Measurements from ENCODE around the gene KLHL21.
"Not testable (repeated sequence)": the region's sequence is repeated elsewhere in the genome, so short reads cannot be mapped to it uniquely, and the experiment has no call there.

Gene KLHL21

DNA sequence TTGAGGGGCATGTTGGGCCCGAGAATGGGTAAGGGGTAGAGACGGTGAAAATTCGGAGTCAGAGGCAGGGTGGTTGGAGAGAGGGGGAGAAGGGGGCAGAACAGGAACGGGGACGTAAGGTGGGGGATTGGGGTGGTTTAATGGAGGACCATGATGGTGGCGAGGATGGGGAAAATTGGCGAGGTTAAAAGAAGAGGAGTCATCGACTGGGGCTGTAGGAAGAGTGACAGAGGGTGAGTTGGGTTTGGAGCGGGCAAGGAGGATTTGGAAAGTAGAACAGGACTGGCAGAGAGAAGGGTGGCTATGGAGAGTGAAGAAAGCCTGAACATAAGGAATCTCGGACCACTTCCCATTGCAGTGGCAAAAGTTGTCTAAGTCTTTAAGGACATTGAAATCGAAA is 33.6 kb downstream of the KLHL21 start:
- Histone ChIP-seq H3K79me2 (ENCODE audit: control insufficient read depth, insufficient read depth, low read length, unreplicated experiment) (no peaks in the 10 kb centered on the region), H3K27ac (ENCODE audit: low read depth, low read length) (no peak overlapping the region), H2AFZ (ENCODE audit: low read length, unreplicated experiment) (no peak overlapping the region), H3K4me3 (ENCODE audit: low read depth, low read length) (no peak overlapping the region), H3K4me1 (ENCODE audit: control insufficient read depth, insufficient read depth, low read length, unreplicated experiment) (no peaks in the 10 kb centered on the region), H3K36me3 (ENCODE audit: insufficient read depth, low read length) (no peaks in the 10 kb centered on the region), H3K27me3 (ENCODE audit: insufficient read depth, low read length) (peaks cover 23% of the 10 kb centered on the region; the same call in 1 of the 2 replicates)

DNA sequence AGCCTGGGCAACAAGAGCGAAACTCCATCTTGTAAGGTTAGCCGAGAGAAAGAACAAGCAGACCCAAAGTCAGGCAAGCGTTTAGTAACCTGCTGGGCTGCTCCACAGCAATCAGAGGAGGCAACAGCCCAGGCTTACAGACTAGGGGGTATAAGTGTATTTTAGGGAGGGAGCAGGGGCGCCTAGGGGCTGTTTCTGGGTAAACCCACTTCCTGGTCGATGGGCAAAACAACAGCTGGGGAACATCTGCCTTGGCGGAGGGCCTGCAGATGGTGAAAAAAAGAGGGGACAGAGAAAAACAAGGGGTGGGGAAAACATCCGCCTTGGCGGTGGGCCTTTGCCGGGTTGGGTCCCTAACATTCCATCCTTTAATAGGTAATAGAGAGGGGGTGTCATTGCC is 42.4 kb downstream of the KLHL21 start:
- no peaks in the 10 kb centered on the region for H3K36me3 ChIP-seq (ENCODE audit: insufficient read depth, low read length)
- no peak overlapping the region for H3K4me3 ChIP-seq (ENCODE audit: low read depth, low read length)
- H3K27me3 ChIP-seq (ENCODE audit: insufficient read depth, low read length), result peaks cover 31% of the 10 kb centered on the region
- no peaks in the 10 kb centered on the region for H3K79me2 ChIP-seq (ENCODE audit: control insufficient read depth, insufficient read depth, low read length, unreplicated experiment)
- no peak overlapping the region for H3K27ac ChIP-seq (ENCODE audit: low read depth, low read length)
- no peak overlapping the region for H2AFZ ChIP-seq (ENCODE audit: low read length, unreplicated experiment)
- peaks cover under 1% of the 10 kb centered on the region for H3K4me1 ChIP-seq (ENCODE audit: control insufficient read depth, insufficient read depth, low read length, unreplicated experiment)

DNA sequence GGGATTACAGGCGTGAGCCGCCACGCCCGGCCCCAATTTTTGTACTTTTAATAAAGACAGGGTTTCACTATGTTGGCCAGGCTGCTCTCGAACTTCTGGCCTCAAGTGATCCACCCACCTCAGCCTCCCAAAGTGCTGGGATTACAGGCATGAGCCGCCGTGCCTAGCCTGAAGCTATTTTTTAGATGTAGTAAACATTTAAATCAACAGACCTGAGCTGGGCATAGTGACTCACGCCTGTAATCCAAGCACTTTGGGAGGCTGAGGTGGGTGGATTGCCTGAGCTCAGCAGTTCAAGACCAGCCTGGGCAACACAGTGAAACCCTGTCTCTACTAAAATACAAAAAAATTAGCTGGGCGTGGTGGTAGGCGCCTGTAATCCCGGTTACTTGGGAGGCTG is 43.5 kb downstream of the KLHL21 start:
- peaks cover 20% of the 10 kb centered on the region for H3K27me3 ChIP-seq (ENCODE audit: insufficient read depth, low read length)
- H3K79me2 ChIP-seq (ENCODE audit: control insufficient read depth, insufficient read depth, low read length, unreplicated experiment); H3K4me1 ChIP-seq (ENCODE audit: control insufficient read depth, insufficient read depth, low read length, unreplicated experiment); H2AFZ ChIP-seq (ENCODE audit: low read length, unreplicated experiment); H3K27ac ChIP-seq (ENCODE audit: low read depth, low read length); H3K36me3 ChIP-seq (ENCODE audit: insufficient read depth, low read length); H3K4me3 ChIP-seq (ENCODE audit: low read depth, low read length): not testable (repeated sequence)

DNA sequence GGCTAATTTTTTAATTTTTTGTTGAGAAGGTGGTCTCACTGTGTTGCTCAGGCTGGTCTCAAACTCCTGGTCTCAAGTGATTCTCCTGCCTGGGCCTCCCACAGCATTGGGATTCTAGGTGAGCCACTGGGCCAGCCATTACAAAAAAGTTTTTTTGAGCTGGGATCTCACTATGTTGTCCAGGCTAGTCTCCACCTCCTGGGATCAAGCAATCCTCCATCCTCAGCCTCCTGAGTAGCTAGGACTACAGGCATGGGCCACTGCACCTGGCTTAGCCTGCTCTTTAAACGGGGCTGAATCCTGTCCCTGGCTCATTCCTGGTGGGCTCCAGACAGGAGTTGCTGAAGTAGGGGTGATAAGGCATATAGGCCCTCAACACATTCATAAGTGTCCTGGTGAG is 45.1 kb downstream of the KLHL21 start:
- Histone ChIP-seq H2AFZ (ENCODE audit: low read length, unreplicated experiment) (no peak overlapping the region), H3K27me3 (ENCODE audit: insufficient read depth, low read length) (peaks cover 4% of the 10 kb centered on the region), H3K36me3 (ENCODE audit: insufficient read depth, low read length) (no peaks in the 10 kb centered on the region), H3K79me2 (ENCODE audit: control insufficient read depth, insufficient read depth, low read length, unreplicated experiment) (peaks cover 17% of the 10 kb centered on the region), H3K4me3 (ENCODE audit: low read depth, low read length) (no peak overlapping the region), H3K27ac (ENCODE audit: low read depth, low read length) (no peak overlapping the region), H3K4me1 (ENCODE audit: control insufficient read depth, insufficient read depth, low read length, unreplicated experiment) (peaks cover 10% of the 10 kb centered on the region)

DNA sequence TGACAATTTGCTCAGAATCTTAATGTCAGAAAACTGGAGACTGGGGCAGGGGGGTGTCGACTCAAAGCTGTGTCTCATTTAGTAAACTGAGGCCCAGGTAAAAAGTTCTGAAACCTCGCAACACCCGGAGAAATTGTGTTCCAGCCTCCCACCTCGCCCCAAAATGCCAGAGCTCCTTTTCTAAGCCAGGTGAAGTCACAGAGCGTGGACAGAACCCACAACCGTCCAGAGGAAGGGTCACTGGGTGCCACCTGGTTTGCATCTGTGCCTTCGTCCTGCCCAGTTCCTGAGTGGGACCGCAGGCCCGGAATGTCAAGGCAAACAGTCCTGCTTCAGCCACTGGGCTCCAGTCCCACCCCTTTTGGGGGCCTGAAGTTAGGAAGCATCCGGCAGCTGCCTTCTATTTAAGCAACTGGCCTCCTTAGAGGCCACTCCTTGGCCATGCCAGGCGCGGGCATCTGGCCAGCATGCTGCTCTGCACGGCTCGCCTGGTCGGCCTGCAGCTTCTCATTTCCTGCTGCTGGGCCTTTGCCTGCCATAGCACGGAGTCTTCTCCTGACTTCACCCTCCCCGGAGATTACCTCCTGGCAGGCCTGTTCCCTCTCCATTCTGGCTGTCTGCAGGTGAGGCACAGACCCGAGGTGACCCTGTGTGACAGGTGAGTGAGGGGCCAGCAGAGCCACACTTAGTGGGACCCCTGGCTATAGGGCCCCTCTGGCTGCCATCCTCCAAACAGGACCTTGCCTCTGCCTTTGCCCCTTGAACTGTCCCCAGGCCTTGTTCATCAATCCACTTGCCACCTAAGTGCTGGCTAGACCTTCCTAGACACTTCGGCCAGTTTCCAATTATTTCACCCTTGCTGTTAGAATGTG is 47.5 kb downstream of the KLHL21 start, which contains the start of gene TAS1R1:
TSS of gene TAS1R1 (plus strand) at position 401 of the 872 bp plus-strand sequence. CDS start at position 468, 67 bp downstream.
- Histone ChIP-seq H3K79me2 (ENCODE audit: control insufficient read depth, insufficient read depth, low read length, unreplicated experiment) (peaks cover 24% of the 10 kb centered on the region), H3K27ac (ENCODE audit: low read depth, low read length) (no peak within 1 kb of the TSS), H3K27me3 (ENCODE audit: insufficient read depth, low read length) (no peaks in the 10 kb centered on the region), H3K4me3 (ENCODE audit: low read depth, low read length) (peak within 1 kb of the TSS; percentile 93), H3K4me1 (ENCODE audit: control insufficient read depth, insufficient read depth, low read length, unreplicated experiment) (peaks cover 10% of the 10 kb centered on the region), H3K36me3 (ENCODE audit: insufficient read depth, low read length) (no peaks in the 10 kb centered on the region), H2AFZ (ENCODE audit: low read length, unreplicated experiment) (peak within 1 kb of the TSS; percentile 55)

DNA sequence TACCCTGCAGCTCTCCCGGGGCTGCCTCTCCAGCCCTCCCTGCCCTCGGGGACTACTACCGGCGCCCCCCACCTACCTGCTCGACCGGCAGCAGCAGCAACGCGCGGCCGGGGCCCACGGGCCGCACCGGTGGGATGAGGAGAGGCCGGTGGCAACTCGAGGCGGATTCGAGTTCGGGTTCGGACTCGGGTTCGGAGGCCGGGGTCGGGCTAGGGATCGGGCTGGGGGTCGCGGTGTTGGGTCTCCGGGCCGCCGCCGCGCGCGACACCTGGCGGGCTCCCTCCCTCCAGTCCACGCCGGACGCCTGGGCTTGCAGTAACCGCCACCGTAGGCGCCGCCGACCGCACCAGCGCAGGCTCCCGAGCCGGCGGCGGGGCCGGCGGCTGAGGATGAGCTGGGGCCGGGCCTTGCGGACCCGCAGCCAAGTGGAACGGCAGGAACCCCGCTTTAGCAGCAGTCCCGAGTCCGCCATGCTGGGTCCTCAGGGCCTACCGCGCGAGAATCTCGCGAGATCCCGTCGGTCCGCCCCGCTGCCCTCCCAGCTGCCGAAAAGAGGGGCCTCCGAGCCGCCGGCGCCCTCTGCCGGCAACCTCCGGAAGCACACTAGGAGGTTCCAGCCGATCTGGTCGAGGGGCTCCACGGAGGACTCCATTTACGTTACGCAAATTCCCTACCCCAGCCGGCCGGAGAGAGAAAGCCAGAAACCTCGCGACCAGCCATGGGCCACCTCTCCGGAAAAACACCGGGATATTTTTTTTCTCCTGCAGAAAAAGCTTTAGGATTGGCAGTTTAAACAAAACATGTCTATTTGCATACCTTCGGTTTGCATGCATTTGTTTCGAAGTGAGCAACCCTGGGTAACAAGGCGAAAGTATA is 48.4 kb downstream of the KLHL21 start, which contains the start of gene NOL9:
TSS of gene NOL9 (minus strand) at position 483 of the 876 bp plus-strand sequence. CDS start at position 472, 11 bp downstream.
- H3K79me2 ChIP-seq (ENCODE audit: control insufficient read depth, insufficient read depth, low read length, unreplicated experiment), result peaks cover 26% of the 10 kb centered on the region
- no peak within 1 kb of the TSS for H3K27ac ChIP-seq (ENCODE audit: low read depth, low read length)
- H3K4me1 ChIP-seq (ENCODE audit: control insufficient read depth, insufficient read depth, low read length, unreplicated experiment), result peaks cover 10% of the 10 kb centered on the region
- peak within 1 kb of the TSS; percentile 93 for H3K4me3 ChIP-seq (ENCODE audit: low read depth, low read length)
- H3K27me3 ChIP-seq (ENCODE audit: insufficient read depth, low read length), result no peaks in the 10 kb centered on the region
- H3K36me3 ChIP-seq (ENCODE audit: insufficient read depth, low read length), result peaks cover 5% of the 10 kb centered on the region; the same call in 1 of the 2 replicates
- H2AFZ ChIP-seq (ENCODE audit: low read length, unreplicated experiment), result peak within 1 kb of the TSS; percentile 55

DNA sequence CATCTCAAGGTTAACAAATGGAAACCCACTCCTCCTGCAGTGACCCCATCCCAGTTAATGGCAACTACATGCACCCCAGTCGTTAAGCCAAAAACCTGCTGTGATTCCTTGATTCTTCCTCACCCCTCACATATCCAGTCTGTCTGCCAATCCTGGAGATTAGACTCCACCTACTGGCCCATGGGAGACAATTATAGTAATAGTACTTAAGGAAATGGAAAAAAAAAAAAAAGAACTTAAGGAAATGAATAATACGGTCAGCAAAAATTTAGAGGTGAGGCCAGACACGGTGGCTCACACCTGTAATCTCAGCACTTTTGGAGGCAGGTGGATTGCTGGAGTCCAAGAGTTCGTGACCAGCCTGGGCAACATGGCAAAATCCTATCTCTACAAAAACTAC is 55.4 kb downstream of the KLHL21 start:
- H3K4me3 ChIP-seq (ENCODE audit: low read depth, low read length), result no peak overlapping the region
- no peaks in the 10 kb centered on the region for H3K27me3 ChIP-seq (ENCODE audit: insufficient read depth, low read length)
- peaks cover 32% of the 10 kb centered on the region for H3K4me1 ChIP-seq (ENCODE audit: control insufficient read depth, insufficient read depth, low read length, unreplicated experiment)
- peaks cover 8% of the 10 kb centered on the region for H3K79me2 ChIP-seq (ENCODE audit: control insufficient read depth, insufficient read depth, low read length, unreplicated experiment)
- H2AFZ ChIP-seq (ENCODE audit: low read length, unreplicated experiment), result no peak overlapping the region
- H3K36me3 ChIP-seq (ENCODE audit: insufficient read depth, low read length), result peaks cover 22% of the 10 kb centered on the region
- H3K27ac ChIP-seq (ENCODE audit: low read depth, low read length), result 0 out of 2 replicates have a peak overlapping the region, but pooled peaks have one; percentile 84

DNA sequence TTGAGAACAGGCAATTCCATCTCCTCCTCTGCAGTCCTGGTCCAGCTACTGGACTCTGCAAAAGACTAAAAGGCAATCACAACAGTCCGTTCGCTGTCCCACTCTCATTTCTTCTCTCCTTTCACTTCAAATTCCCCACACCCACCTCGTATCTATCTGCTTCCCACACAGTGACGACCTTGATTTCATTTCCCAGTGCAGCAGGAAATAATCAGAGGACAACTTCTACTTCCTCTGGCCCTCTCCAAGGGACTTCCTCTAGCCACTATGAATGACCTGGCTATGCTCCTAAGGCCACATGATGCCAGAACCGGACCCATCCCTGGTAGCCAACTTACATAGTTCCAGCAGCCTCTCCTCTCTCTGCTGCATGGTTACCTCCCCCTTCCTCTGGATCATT is 56.3 kb downstream of the KLHL21 start:
- Histone ChIP-seq H3K79me2 (ENCODE audit: control insufficient read depth, insufficient read depth, low read length, unreplicated experiment) (peaks cover 8% of the 10 kb centered on the region), H3K4me1 (ENCODE audit: control insufficient read depth, insufficient read depth, low read length, unreplicated experiment) (peaks cover 32% of the 10 kb centered on the region), H3K27ac (ENCODE audit: low read depth, low read length) (peak overlapping the region; percentile 84), H2AFZ (ENCODE audit: low read length, unreplicated experiment) (no peak overlapping the region), H3K4me3 (ENCODE audit: low read depth, low read length) (no peak overlapping the region), H3K27me3 (ENCODE audit: insufficient read depth, low read length) (no peaks in the 10 kb centered on the region), H3K36me3 (ENCODE audit: insufficient read depth, low read length) (peaks cover 22% of the 10 kb centered on the region)

DNA sequence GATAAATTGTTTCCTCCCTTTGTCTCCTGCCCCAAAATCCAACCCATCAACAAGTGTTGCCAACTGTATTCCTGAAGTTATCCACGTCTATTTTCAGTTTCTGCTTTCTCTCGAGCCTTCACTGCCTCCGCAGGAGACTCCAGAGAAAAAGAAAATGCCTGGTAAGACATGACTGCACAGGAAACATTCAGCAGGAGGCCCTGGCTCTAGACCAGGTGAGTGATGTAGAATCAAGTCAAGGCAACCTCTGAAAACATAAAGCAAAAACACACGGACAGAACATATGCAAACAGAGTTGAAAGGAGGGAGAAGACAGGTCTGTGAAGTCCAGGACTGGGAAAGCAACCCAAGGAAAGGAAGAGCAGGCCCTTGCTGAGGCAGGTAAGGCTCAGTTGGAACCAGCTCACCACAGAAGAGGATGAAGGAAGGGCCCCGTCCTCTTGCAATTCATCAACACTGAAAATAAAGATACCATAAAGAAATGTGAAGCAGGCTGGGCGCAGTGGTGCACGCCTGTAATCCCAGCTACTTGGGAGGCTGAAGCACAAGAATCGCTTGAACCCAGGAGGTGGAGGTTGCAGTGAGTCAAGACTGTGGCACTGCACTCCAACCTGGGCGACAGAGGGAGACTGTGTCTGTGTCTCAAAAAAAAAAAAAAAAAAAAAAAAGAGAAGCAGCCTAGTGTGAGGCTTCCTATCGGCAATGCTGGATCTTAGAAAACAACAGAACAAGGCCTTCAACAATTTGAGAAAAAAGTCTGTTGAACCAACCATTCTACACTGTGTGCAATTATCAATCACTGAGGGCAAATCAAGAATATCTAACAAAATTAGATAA is 57.2 kb downstream of the KLHL21 start:
- peak overlapping the region; percentile 34; the same call in 1 of the 2 replicates for H3K4me3 ChIP-seq (ENCODE audit: low read depth, low read length)
- peaks cover 4% of the 10 kb centered on the region for H3K79me2 ChIP-seq (ENCODE audit: control insufficient read depth, insufficient read depth, low read length, unreplicated experiment)
- peaks cover 22% of the 10 kb centered on the region for H3K36me3 ChIP-seq (ENCODE audit: insufficient read depth, low read length)
- H3K4me1 ChIP-seq (ENCODE audit: control insufficient read depth, insufficient read depth, low read length, unreplicated experiment), result peaks cover 32% of the 10 kb centered on the region
- H3K27ac ChIP-seq (ENCODE audit: low read depth, low read length), result peak overlapping the region; percentile 84
- H2AFZ ChIP-seq (ENCODE audit: low read length, unreplicated experiment), result no peak overlapping the region
- H3K27me3 ChIP-seq (ENCODE audit: insufficient read depth, low read length), result no peaks in the 10 kb centered on the region

DNA sequence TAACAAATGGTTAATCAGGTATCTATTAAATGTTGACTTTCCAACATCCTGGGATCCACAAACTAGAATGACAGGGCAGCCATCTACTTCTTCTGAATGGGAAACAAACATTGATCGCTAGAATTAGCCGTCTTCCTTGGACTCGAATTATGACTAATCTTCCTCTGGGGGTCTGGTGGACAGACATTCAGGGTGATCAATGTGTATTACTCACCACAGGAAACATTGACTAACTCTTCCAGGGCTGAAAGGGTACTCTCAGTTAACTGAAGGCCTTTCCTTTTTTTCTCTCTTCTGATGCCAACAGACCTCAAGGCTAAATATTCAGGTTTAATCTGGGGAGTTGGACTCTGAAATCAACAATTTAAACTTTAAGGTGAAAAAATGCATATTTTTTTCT is 57.8 kb downstream of the KLHL21 start:
- H3K79me2 ChIP-seq (ENCODE audit: control insufficient read depth, insufficient read depth, low read length, unreplicated experiment), result peaks cover 4% of the 10 kb centered on the region
- peaks cover 22% of the 10 kb centered on the region for H3K36me3 ChIP-seq (ENCODE audit: insufficient read depth, low read length)
- no peaks in the 10 kb centered on the region for H3K27me3 ChIP-seq (ENCODE audit: insufficient read depth, low read length)
- H3K27ac ChIP-seq (ENCODE audit: low read depth, low read length), result peak overlapping the region; percentile 84
- H3K4me3 ChIP-seq (ENCODE audit: low read depth, low read length), result peak overlapping the region; percentile 34; the same call in 1 of the 2 replicates
- no peak overlapping the region for H2AFZ ChIP-seq (ENCODE audit: low read length, unreplicated experiment)
- H3K4me1 ChIP-seq (ENCODE audit: control insufficient read depth, insufficient read depth, low read length, unreplicated experiment), result peaks cover 33% of the 10 kb centered on the region
